GM23338 (cell line): ENCODE results near the gene OR51G2. TPM values are rescaled to one million over a fixed set of nuclear protein-coding genes. Genes with fewer than 3 reads are reported as not detected.

Source experiments
- ATAC-seq: fragments of 200-7000 bp; cut with Tn5 transposase; 3 replicates; pipeline ENCODE4 v1.9.1; 2020
- DNase-seq: peaks from one replicate; pipeline ENCODE4 v3.0.0-alpha.2; 2015; ENCODE audit warnings: low spot score
- H2AFZ ChIP-seq: fragments of 200-600 bp; sonication (generic); 2 replicates; pipeline ENCODE4 v1.8.0; 2016; ENCODE audit warnings: antibody characterized with exemption, mild to moderate bottlenecking, moderate library complexity
- H3F3A ChIP-seq: fragments of 200-600 bp; sonication (generic); replicated peaks from 2 replicates; pipeline ENCODE4 v1.8.0; 2017; ENCODE audit warnings: antibody characterized with exemption, mixed run types, low read depth
- H3K27ac ChIP-seq: fragments of 200-600 bp; sonication (generic); 2 replicates; pipeline ENCODE4 v1.6.1; 2016; ENCODE audit warnings: low read depth
- H3K27me3 ChIP-seq: fragments of 200-600 bp; sonication (generic); 2 replicates; pipeline ENCODE4 v1.8.0; 2016; ENCODE audit warnings: mild to moderate bottlenecking, mixed run types, moderate library complexity; ENCODE audit not compliant: insufficient read depth
- H3K36me3 ChIP-seq: fragments of 200-600 bp; sonication (generic); 2 replicates; pipeline ENCODE4 v1.8.0; 2016; ENCODE audit warnings: mild to moderate bottlenecking; ENCODE audit not compliant: insufficient read depth
- H3K4me1 ChIP-seq: fragments of 200-600 bp; sonication (generic); 2 replicates; pipeline ENCODE4 v1.8.0; 2016; ENCODE audit warnings: mild to moderate bottlenecking, moderate library complexity; ENCODE audit not compliant: insufficient read depth
- H3K4me2 ChIP-seq: fragments of 200-600 bp; sonication (generic); 2 replicates; pipeline ENCODE4 v1.7.1; 2017; ENCODE audit warnings: mixed run types
- H3K4me3 ChIP-seq: fragments of 200-600 bp; sonication (generic); 2 replicates; pipeline ENCODE4 v1.6.1; 2016; ENCODE audit warnings: mixed run types
- H3K79me2 ChIP-seq: fragments of 200-600 bp; sonication (generic); replicated peaks from 2 replicates; pipeline ENCODE4 v1.8.0; 2017; ENCODE audit warnings: mild to moderate bottlenecking; ENCODE audit not compliant: insufficient read depth
- H3K9me2 ChIP-seq: fragments of 200-600 bp; sonication (generic); 2 replicates; pipeline ENCODE4 v1.8.0; 2017; ENCODE audit not compliant: insufficient read depth
- H4K20me1 ChIP-seq: fragments of 200-600 bp; sonication (generic); replicated peaks from 2 replicates; pipeline ENCODE4 v1.8.0; 2017; ENCODE audit warnings: mild to moderate bottlenecking; ENCODE audit not compliant: insufficient read depth
- H3K27ac Mint-ChIP-seq: 2 replicates; pipeline ENCODE4 v1.8.0; 2020; ENCODE audit warnings: inconsistent platforms, mild to moderate bottlenecking, moderate library complexity, mixed read lengths
- H3K27me3 Mint-ChIP-seq: 3 replicates; pipeline ENCODE4 v1.8.0; 2022; ENCODE audit warnings: low read depth, mild to moderate bottlenecking, moderate library complexity, mixed read lengths, inconsistent platforms; ENCODE audit not compliant: insufficient read depth, poor library complexity
- H3K36me3 Mint-ChIP-seq: 3 replicates; pipeline ENCODE4 v1.8.0; 2021; ENCODE audit warnings: low read depth, mild to moderate bottlenecking, inconsistent platforms, moderate library complexity, mixed read lengths
- H3K4me1 Mint-ChIP-seq: 3 replicates; pipeline ENCODE4 v1.8.0; 2020; ENCODE audit warnings: mild to moderate bottlenecking, inconsistent platforms, mixed read lengths
- H3K4me3 Mint-ChIP-seq: 3 replicates; pipeline ENCODE4 v1.8.0; 2021; ENCODE audit warnings: moderate library complexity, mild to moderate bottlenecking, inconsistent platforms, mixed read lengths
- H3K9me3 Mint-ChIP-seq: 3 replicates; pipeline ENCODE4 v1.8.0; 2020; ENCODE audit warnings: moderate library complexity, mild to moderate bottlenecking, inconsistent platforms, mixed read lengths
- CREB1 ChIP-seq: fragments of 250-450 bp; sonication (Bioruptor Pico); IDR thresholded peaks from 2 replicates; pipeline ENCODE4 v1.5.0; 2020; ENCODE audit warnings: low read depth, mild to moderate bottlenecking, moderate library complexity
- NANOG ChIP-seq: IDR thresholded peaks from 2 replicates; pipeline ENCODE4 v1.6.1; 2016; ENCODE audit warnings: antibody characterized with exemption, borderline replicate concordance
- REST ChIP-seq: IDR thresholded peaks from one replicate; pipeline ENCODE4 v1.6.1; 2018; ENCODE audit warnings: antibody characterized with exemption; ENCODE audit not compliant: unreplicated experiment
- ZNF331 ChIP-seq: fragments of 250-450 bp; sonication (Bioruptor Pico); IDR thresholded peaks from 2 replicates; pipeline ENCODE4 v1.5.0; 2020; ENCODE audit warnings: low read depth, mild to moderate bottlenecking, moderate library complexity
- polyA plus RNA-seq: library from polyadenylated mRNA; unstranded; fragments of >200 nt; fragmentation: Nextera tagmentation; extraction: Ambion mirVana; gene quantifications from 2 replicates; pipeline ENCODE4 v1.2.1, GENCODE V29; 2016
- total RNA-seq: library from RNA; depleted of rRNA; stranded (reverse); fragments of >200 nt; shearing (Covaris generic); gene quantifications from 2 replicates; pipeline ENCODE4 v1.2.3, GENCODE V29; 2014
- TF ChIP-seq, protein P1 (sequence below), 2 experiments: fragments of 200-600 bp in 1 of 2; sonication (generic) in 1 of 2; conservative IDR thresholded peaks; 2 replicates each; pipeline versions ENCODE4 v1.5.1 to v1.6.1; 2016 to 2017; ENCODE audit warnings: antibody characterized with exemption in 2 of 2, low read depth in 2 of 2, mild to moderate bottlenecking in 2 of 2, moderate library complexity in 1 of 2

The OR51G2 gene
- total and polyA plus RNA-seq, 2 experiments from 2014 or later = not detected

DNA sequence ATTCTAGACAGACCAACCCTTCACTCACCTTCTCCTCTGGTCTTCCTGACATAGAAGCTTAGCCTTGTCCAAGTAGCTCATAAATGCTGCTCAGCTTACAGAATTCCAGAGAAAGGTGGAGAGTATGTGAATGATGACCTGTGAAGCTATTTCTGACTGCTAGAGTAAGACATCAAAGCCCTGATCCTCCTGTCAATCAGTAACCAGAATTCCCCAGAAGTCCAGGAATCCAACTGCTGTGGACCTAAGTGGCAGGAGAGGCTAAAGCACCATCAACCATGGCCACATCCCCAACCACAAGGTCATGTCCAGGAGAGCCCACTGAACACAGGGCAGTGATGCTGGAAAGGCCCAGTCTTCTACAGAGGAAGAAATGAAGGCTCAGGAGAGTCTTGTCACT lies 2.6 kb downstream of the OR51G2 start (continued):
- TF ChIP-seq REST (no peak), NANOG (no peak), CREB1 (CRISPR knock-in tag) (no peak)

GRCh38 chr11:4903484-4903883 lies 15.7 kb downstream of the OR51G2 start, which contains the start of gene OR51A7:
TSS of gene OR51A7 (plus strand) at chr11:4903783. CDS start at chr11:4907370, 3,587 bp downstream.
- Histone ChIP-seq H3K27me3 (no peaks in the 10 kb centered on the region), H3K36me3 (no peaks in the 10 kb centered on the region), H3K4me1 (no peaks in the 10 kb centered on the region), H3K9me2 (no peaks in the 10 kb centered on the region), H3K79me2 (no peaks in the 10 kb centered on the region), H2AFZ (no peak within 1 kb of the TSS), H3F3A (no peaks in the 10 kb centered on the region), H3K4me2 (no peak within 1 kb of the TSS), H3K4me3 (no peak within 1 kb of the TSS), H3K27ac (no peak within 1 kb of the TSS), H4K20me1 (no peaks in the 10 kb centered on the region)
- ATAC-seq (no peak), DNase-seq (no peak)
- Mint-ChIP-seq H3K27me3 (no peaks in the 10 kb centered on the region), H3K36me3 (no peaks in the 10 kb centered on the region), H3K9me3 (no peaks in the 10 kb centered on the region), H3K4me1 (no peaks in the 10 kb centered on the region; the same call in 2 of the 3 replicates), H3K27ac (no peak within 1 kb of the TSS), H3K4me3 (no peak within 1 kb of the TSS)
- TF ChIP-seq, protein P1, sequence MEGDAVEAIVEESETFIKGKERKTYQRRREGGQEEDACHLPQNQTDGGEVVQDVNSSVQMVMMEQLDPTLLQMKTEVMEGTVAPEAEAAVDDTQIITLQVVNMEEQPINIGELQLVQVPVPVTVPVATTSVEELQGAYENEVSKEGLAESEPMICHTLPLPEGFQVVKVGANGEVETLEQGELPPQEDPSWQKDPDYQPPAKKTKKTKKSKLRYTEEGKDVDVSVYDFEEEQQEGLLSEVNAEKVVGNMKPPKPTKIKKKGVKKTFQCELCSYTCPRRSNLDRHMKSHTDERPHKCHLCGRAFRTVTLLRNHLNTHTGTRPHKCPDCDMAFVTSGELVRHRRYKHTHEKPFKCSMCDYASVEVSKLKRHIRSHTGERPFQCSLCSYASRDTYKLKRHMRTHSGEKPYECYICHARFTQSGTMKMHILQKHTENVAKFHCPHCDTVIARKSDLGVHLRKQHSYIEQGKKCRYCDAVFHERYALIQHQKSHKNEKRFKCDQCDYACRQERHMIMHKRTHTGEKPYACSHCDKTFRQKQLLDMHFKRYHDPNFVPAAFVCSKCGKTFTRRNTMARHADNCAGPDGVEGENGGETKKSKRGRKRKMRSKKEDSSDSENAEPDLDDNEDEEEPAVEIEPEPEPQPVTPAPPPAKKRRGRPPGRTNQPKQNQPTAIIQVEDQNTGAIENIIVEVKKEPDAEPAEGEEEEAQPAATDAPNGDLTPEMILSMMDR (conservative IDR thresholded peaks at IDR 0.05; ENCODE audit: low read depth in 2 of 2) = no peak
- no peak for TF ChIP-seq NANOG
- TF ChIP-seq CREB1 (CRISPR knock-in tag) = no peak
- TF ChIP-seq REST = no peak
- no peak for TF ChIP-seq ZNF331
